Upper lobe of right lung (tissue), 1 donor: Measurements from ENCODE around the gene ASAP2. TPM values are rescaled to one million over a fixed set of nuclear protein-coding genes. Genes with fewer than 3 reads are reported as not detected.

Experiments used
- ATAC-seq: fragments of 200-7000 bp; cut with Tn5 transposase; one replicate; pipeline ENCODE4 v1.9.1; 2020; ENCODE audit warnings: mild to moderate bottlenecking, moderate library complexity
- DNase-seq: peaks from one replicate; pipeline ENCODE4 v3.0.0-alpha.2; 2020
- H3K27ac ChIP-seq: fragments of 200-600 bp; one replicate; pipeline ENCODE4 v1.8.0; 2022
- H3K27me3 ChIP-seq: fragments of 200-600 bp; one replicate; pipeline ENCODE4 v1.8.0; 2022; ENCODE audit warnings: mild to moderate bottlenecking
- H3K36me3 ChIP-seq: fragments of 200-600 bp; one replicate; pipeline ENCODE4 v1.8.0; 2022
- H3K4me1 ChIP-seq: fragments of 200-600 bp; one replicate; pipeline ENCODE4 v1.8.0; 2022
- H3K4me3 ChIP-seq: fragments of 200-600 bp; one replicate; pipeline ENCODE4 v1.8.0; 2022; ENCODE audit warnings: mild to moderate bottlenecking
- H3K9me3 ChIP-seq: fragments of 200-600 bp; one replicate; pipeline ENCODE4 v1.8.0; 2022
- CTCF ChIP-seq: fragments of 200-600 bp; IDR thresholded peaks from one replicate; pipeline ENCODE4 v1.8.0; 2022; ENCODE audit warnings: antibody characterized with exemption
- intact Hi-C: fragments of 100-400 bp; cut with DNase I; formaldehyde crosslinking; loops from one replicate; pipeline ENCODE4 v1.11.0; 2022
- total RNA-seq: library from RNA; stranded (reverse); fragmentation: NEBNext Ultra II Directional; extraction: Animal tissue kit (Norgen Biotek cat#: 25700); gene quantifications from one replicate; pipeline ENCODE4 v1.2.1, GENCODE V29; 2021
- donor health status: DM: no; HTN: yes; CAD: no; lungs with severe emphysema.

Gene ASAP2
- total RNA-seq, 1 donor from 2014 or later: 30.9 TPM

GRCh38 chr2:9236045-9236344, 29.4 kb downstream of the ASAP2 start:
- Histone ChIP-seq H3K27me3 (no peaks in the 10 kb centered on the region), H3K36me3 (no peaks in the 10 kb centered on the region), H3K4me3 (no peak overlapping the region), H3K27ac (peak overlapping the region; percentile 49), H3K4me1 (peaks cover 83% of the 10 kb centered on the region), H3K9me3 (no peaks in the 10 kb centered on the region)
- ATAC-seq: no peak
- no peak for DNase-seq
- intact Hi-C loops: no loop called here
- TF ChIP-seq CTCF: no peak

GRCh38 chr2:9236867-9237266, 30.3 kb downstream of the ASAP2 start:
- H3K9me3 ChIP-seq: no peaks in the 10 kb centered on the region
- DNase-seq (no peak), ATAC-seq (no peak)
- no peaks in the 10 kb centered on the region for H3K36me3 ChIP-seq
- H3K4me3 ChIP-seq: no peak overlapping the region
- intact Hi-C loops: no loop called here
- TF ChIP-seq CTCF: no peak
- no peaks in the 10 kb centered on the region for H3K27me3 ChIP-seq
- no peak overlapping the region for H3K27ac ChIP-seq
- peaks cover 81% of the 10 kb centered on the region for H3K4me1 ChIP-seq

GRCh38 chr2:9237831-9238230, 31.2 kb downstream of the ASAP2 start:
- intact Hi-C loops: no loop called here
- H3K36me3 ChIP-seq: no peaks in the 10 kb centered on the region
- ATAC-seq (no peak), DNase-seq (no peak)
- peaks cover 73% of the 10 kb centered on the region for H3K4me1 ChIP-seq
- H3K4me3 ChIP-seq: no peak overlapping the region
- H3K27me3 ChIP-seq: no peaks in the 10 kb centered on the region
- peak overlapping the region; percentile 42 for H3K27ac ChIP-seq
- no peak for TF ChIP-seq CTCF
- no peaks in the 10 kb centered on the region for H3K9me3 ChIP-seq

GRCh38 chr2:9238591-9239326, 32.1 kb downstream of the ASAP2 start:
- no peak for ATAC-seq
- H3K36me3 ChIP-seq: no peaks in the 10 kb centered on the region
- no peaks in the 10 kb centered on the region for H3K9me3 ChIP-seq
- TF ChIP-seq CTCF: no peak
- H3K27ac ChIP-seq: peak overlapping the region; percentile 17
- intact Hi-C loops: no loop called here
- H3K27me3 ChIP-seq: no peaks in the 10 kb centered on the region
- no peak overlapping the region for H3K4me3 ChIP-seq
- peaks cover 64% of the 10 kb centered on the region for H3K4me1 ChIP-seq
- no peak for DNase-seq

GRCh38 chr2:9239616-9240015, 33.0 kb downstream of the ASAP2 start:
- Histone ChIP-seq H3K27me3 (no peaks in the 10 kb centered on the region), H3K4me1 (peaks cover 55% of the 10 kb centered on the region), H3K36me3 (no peaks in the 10 kb centered on the region), H3K27ac (no peak overlapping the region), H3K4me3 (no peak overlapping the region), H3K9me3 (no peaks in the 10 kb centered on the region)
- ATAC-seq (no peak), DNase-seq (no peak)
- no peak for TF ChIP-seq CTCF
- intact Hi-C loops: no loop called here

- peaks cover 44% of the 10 kb centered on the region for H3K4me1 ChIP-seq
- H3K27ac ChIP-seq: no peak overlapping the region
- intact Hi-C loops: no loop called here
- TF ChIP-seq CTCF: no peak
- ATAC-seq: no peak
- no peak overlapping the region for H3K4me3 ChIP-seq
- H3K27me3 ChIP-seq: no peaks in the 10 kb centered on the region
- H3K9me3 ChIP-seq: no peaks in the 10 kb centered on the region
- DNase-seq: no peak
- H3K36me3 ChIP-seq: no peaks in the 10 kb centered on the region
Measured at GRCh38 chr2:9240745-9241144, 34.1 kb downstream of the ASAP2 start.
